Measurements from ENCODE around the gene EXD1.

EXD1 gene

GRCh38 chr15:41231422-41232226 is 1.1 kb upstream of the EXD1 start:
- DNase-seq: no peak

DNA sequence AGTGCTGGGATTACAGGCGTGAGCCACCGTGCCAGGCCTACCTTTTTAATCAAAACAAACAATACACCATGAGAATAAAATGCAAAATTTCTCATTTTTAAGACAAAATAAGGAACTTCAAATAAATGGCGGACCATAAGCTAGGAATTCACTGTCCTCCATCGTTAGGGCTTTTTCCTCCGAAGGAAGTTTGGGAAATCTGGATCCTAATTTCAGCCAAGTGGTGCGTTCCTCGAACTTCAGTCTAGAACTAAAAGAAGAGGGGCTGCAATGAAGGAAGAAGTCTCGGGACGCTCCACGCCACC is 260 bp downstream of the EXD1 start:
- no peak for DNase-seq

- DNase-seq: no peak
Observed at GRCh38 chr15:41219381-41219780, 11.2 kb downstream of the EXD1 start.

GRCh38 chr15:41218851-41219250 is 11.7 kb downstream of the EXD1 start:
- DNase-seq: no peak

DNA sequence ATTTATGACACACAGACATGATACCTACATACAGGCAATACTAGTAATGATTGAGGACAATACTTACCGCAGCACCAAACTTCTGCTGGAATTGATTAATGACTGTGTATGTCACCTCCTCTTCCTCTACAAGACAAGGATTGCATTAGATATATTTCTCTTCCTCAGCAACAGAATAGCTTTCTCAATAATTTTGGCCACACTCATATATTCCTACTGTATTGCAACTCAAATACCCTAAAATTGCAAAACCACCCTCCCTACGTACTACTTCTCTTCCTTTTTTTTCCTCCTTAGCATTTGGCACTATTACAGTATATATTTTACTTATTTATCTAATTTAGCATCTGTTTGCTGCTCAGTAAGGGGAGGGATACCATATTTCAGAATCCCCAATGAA is 14.8 kb downstream of the EXD1 start:
- DNase-seq: no peak

DNA sequence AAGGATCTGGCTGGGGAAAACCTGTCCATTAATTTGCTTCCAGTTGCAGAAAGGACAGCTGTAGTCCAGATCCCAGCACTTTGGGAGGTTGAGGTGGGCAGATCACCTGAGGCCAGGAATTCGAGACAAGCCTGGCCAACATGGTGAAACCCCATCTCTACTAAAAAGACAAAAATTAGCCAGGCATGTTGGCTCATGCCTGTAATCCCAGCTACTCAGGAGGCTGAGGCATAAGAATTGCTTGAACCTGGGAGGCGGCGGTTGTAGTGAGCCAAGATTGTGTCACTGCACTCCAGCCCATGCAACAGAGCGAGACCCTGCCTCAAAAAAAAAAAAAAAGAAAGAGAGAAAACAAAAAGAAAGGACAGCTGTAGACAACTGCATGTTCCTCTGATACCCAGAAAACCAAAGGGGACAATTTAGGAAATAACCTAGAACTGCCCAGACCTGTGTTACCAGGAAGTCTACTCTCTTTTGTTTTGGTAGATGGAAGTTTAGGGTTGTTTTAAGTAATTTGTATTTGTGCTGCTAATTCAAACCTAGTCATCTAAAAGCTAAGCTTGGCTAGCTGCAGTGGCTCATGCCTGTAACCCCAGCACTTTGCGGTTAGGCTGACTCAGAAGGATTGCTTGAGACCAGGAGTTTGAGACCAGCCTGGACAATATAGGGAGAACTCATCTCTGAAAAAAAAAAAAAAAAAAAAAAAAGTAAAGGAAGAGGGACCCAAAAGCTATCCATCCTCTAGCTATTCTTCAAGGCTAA is 22.7 kb downstream of the EXD1 start:
- DNase-seq: no peak

DNA sequence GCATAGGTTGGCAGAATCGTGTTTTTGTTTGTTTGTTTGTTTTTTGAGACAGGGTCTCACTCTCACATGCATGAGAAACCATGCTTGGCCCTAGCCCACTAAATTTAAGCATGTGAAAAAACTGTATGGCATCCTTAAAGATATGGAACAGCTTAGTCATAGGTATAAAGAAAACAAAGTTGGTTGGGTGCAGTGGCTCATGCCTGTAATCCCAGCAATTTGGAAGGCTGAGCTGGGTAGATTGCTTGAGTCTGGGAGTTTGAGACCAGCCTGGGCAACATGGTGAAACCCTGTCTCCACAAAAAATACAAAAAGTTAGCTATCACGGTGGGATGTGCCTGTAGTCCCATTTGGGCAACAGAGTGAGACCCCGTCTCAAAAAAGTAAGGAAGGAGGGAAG is 25.2 kb downstream of the EXD1 start:
- no peak for DNase-seq

DNA sequence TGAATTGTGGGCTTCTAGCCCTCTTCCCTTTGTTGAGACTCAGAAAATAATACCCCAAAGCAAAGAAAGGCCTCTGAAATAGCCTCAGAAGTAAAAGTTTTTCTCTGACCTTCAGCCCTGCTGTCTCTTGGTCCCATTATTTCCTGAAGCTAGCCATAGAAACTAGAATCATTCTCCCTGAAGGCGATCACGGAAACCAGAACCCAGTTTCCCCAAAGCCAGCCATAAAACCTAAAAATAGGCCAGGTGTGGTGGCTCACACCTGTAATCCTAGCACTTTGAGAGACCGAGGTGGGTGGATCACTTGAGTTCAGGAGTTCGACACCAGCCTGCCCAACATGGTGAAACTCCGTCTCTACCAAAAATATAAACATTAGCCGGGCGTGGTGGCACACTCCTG is 27.2 kb downstream of the EXD1 start:
- no peak for DNase-seq

DNA sequence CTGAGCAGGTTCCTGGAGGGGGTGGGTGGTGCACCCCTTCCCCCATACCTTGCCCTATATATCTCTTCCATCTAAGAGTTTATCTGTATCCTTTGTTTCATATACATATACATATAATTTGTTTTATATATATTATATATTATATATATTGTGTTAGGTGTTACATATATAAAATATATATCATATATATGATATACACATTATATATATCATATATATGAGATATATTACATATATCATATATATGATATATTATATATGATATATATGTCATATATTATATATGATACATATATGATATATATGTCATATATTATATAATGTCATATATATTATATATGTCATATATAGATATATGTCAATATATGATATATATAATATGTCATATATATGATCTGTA is 31.1 kb downstream of the EXD1 start:
- no peak for DNase-seq

DNA sequence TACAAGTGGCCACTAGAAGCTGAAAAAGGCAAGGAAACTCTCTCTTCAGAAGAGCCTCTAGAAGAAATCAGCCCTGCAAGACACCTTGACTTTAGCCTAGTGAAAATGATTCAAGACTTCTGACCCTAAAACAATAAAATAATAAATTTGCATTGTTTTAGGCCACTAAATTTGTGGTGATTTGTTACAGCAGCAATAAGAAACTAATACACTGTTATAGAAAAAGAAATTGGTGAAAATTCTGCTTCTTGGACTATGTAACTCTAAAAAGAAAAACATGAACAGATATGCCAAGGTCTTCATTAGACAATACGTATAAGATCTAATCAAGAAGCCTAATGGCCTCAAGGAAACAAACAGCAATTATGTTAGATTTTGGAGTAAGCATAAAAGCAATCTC is 36.1 kb downstream of the EXD1 start:
- no peak for DNase-seq

DNA sequence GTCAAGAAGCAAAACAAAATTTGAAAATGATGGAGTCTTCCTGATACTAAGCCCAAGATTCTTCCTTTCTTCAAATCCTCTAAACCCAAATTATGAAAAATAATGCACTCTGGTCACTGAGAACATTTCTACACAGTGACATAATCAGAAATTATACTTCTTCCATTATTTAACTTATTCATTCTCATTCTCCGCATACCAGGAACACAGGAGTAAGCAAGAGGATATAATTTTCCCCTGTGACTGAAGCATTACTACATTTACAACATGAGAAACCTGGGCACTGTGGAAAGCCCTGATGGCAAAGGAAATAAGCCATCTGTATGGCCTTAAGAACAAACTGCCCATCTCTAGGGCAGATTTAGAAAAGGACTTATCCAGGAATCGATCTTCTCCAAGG is 47.0 kb downstream of the EXD1 start:
- no peak for DNase-seq

GRCh38 chr15:41182266-41182665 is 48.3 kb downstream of the EXD1 start:
- DNase-seq: no peak

- no peak for DNase-seq
Observed at GRCh38 chr15:41180206-41180789, 50.3 kb downstream of the EXD1 start.

- DNase-seq: no peak
Observed at GRCh38 chr15:41169781-41170180, 60.8 kb downstream of the EXD1 start.

DNA sequence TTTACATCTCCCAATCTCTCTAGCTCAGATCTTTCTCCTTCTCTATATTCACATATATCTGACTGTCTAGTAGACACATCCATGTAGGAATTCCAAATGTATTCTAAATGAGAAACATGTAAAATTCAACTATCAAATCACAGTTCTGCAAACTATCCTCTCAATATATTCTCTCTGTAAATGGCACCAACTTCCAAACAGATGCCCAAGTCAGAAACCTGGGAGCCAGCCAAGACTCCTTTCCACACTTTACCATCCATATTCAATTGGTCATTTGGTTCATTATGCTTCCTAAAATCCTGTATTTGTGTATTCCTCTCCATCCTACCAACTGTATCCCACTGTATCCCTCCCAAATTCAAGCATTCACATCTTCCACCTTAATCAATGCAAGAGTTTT is 61.5 kb downstream of the EXD1 start:
- no peak for DNase-seq

- no peak for DNase-seq
Observed at GRCh38 chr15:41161736-41162135, 68.8 kb downstream of the EXD1 start.

DNA sequence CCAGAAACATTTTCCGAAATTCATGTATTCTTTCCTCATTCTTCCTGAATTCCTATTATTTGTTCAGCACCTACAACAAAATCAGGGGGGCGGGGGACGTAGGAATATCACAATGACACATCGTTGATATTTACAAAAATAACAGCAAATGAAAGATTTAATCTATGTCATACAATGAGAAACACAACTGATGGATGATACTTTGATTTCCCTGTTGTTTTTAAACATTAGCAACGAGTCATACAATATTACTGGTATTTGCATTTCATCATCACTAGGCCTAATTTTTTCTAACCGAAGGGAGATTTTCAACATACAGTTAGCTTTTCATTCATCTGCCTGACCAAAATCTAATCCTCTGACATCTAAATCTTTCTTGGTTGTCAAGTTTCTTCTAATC is 69.2 kb downstream of the EXD1 start:
- DNase-seq: no peak

DNA sequence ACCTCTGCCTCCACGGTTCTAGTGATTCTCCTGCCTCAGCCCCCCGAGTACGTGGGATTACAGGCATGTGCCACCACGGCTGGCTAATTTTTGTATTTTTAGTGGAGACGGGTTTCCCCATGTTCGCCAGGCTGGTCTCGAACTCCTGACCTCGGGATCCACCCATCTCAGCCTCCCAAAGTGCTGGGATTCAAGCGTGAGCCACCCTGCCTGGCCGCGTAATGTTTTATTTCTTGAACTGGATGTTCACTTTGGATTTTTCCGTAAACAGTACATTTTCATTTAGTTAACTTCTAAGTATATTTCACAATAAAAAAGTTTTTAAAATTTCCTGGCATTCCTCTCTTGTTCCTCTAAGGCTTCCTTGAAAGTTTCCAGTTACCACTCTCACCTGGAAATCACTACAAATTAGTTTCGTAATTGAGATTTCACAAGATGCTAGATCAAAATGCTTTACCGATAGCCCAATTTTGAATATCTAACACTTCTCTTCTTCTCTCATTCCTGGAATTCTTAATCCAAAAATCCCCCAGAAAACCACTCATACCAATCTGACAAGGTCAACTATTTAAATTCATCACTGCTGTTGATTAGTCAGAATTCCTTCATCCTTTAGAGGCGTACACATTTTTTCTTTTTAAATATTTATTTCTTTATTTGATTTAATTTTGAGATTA is 69.8 kb downstream of the EXD1 start:
- no peak for DNase-seq

DNA sequence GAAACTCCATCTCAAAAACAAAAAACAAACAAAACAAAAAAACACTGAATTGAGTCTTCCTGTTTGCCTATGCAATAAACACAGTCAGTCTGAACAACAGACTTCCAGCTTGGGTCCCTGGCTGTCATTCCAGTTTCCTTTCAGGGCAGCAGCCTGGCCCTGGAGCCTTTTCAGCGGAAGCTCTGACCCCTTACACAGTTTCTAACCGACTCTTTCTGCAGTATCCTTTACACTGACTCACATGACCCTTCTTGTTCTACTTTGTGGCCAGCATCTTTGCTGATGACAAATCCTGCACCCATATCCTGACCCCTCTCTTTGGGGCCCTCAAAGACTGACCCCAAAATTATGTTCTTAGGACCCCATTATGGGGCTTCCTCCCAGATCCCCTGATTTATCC is 76.1 kb downstream of the EXD1 start:
- no peak for DNase-seq

DNA sequence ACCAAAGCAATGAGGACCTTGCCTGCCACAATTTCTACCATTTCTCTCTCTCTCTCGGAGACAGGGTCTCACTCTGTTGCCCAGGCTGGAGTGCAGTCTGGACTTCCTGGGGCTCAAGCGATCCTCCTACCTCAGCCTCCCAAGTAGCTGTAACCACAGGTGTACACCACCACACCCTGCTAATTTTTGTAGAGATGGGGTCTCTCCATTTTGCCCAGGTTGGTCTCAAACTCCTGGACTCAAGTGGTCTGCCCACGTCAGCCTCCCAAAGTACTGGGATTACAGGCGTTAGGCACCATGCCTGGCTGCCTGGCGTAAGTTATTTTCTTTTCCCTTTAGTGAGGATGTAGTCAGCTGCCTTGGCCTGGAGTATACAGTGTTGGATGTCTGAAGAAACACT is 76.8 kb downstream of the EXD1 start:
- no peak for DNase-seq

- no peak for DNase-seq
Observed at GRCh38 chr15:41151451-41152005, 79.0 kb downstream of the EXD1 start.

- DNase-seq: no peak
Observed at GRCh38 chr15:41150279-41150678, 80.3 kb downstream of the EXD1 start.

- DNase-seq: no peak
Observed at GRCh38 chr15:41148065-41148464, 82.5 kb downstream of the EXD1 start.

DNA sequence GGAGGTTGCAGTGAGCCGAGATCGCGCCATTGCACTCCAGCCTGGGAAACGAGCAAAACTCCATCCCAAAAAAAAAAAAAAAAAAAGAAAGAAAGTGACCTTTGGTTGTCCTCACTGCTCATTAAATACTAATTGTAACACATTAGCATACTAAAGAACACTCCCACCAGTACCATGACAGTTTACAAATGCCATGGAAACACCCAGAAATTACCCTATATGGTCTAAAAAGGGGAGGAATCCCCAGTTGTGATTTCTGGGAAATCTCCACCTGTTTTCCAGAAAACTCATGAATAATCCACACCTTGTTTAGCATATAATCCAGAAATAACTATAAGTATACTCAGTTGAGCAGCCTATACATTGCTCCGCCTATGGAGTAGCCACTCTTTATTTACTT is 90.9 kb downstream of the EXD1 start:
- no peak for DNase-seq

Data from CD4-positive, alpha-beta T cell treated with Interleukin-15 for 1 hour (primary cell).